NCI-H2171 (cell line): ENCODE results near the gene HMGB3.
"Not testable (repeated sequence)": the region's sequence is repeated elsewhere in the genome, so short reads cannot be mapped to it uniquely, and the experiment has no call there.

Source experiments
- DNase-seq: peaks from one replicate; lab custom pipeline; 2025; lab: John Stamatoyannopoulos, UW

HMGB3 gene

DNA sequence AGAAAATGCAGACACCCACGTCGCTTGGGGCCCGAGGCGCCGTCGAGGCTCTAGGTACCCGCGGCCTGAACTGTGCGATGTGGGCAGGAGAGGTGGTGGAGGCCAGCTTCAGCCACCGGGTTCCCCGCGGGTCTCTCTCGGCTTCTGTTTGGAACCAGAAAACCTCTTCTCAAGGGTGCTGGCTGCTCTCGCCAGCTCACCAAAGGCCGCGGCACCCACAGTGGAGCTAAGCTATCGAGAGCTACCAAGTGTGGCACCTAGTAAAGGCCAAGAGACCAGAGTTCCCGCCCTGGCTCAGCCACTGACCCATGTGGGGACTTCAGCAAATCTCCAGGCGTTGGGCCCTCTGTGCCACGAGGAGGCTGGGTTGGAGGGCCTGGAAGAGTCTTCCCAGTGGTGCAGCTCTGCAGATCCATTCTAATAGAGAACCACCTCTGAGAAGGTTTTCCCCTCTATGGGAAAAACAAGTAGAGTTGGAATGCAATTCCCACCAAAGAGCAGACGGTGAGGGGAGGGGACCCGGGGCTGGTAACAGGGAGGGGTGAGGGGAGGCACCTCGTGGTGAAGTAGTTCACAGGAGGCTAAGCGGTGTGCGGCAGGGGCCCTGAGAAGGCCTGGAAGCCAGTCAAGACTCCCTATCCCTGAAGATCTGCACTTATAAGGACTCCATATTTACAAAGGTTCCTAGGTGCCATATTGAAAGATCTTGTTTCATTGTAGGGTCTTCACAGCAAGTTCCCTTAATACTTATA, 5.5 kb upstream of the HMGB3 start:
- DNase-seq, result no peak

- no peak for DNase-seq
Measured at GRCh38 chrX:150980186-150980585, 2.9 kb upstream of the HMGB3 start.

GRCh38 chrX:150980711-150981110, 2.4 kb upstream of the HMGB3 start:
- DNase-seq, result no peak

DNA sequence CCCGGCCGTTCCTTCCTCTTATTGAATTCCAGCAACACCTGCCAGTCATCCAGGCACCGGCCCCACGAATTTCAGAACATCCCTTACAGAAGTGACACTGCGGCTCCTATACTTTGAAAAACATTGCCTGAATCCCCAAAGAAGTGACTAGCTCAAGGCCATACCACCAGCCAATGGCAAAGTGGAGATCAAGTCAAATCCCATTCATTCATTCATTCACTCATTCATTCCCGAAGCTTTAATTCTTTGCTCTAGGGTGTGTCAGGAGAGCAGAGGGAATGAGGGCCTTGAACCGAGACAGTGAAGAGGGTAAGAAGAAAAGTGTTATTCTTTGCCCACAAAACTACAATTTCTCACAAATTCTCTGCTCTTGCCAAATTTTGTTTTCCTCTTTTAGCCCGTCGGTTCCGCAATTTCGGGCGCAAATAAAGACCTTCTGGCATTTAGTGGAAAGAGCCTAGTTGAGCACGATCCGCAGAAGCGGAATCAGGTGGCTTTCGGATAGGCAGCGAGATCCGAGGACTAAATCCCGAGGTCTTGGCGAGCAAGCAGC, 824 bp upstream of the HMGB3 start:
- no peak for DNase-seq

- no peak for DNase-seq
Measured at GRCh38 chrX:150983521-150984168, 510 bp downstream of the HMGB3 start.

GRCh38 chrX:150984169-150984824, 1.2 kb downstream of the HMGB3 start:
- DNase-seq, result no peak

- DNase-seq, result not testable (repeated sequence)
Measured at GRCh38 chrX:150987687-150988086, 4.6 kb downstream of the HMGB3 start.

GRCh38 chrX:150989420-150989819, 6.3 kb downstream of the HMGB3 start:
- DNase-seq, result no peak

DNA sequence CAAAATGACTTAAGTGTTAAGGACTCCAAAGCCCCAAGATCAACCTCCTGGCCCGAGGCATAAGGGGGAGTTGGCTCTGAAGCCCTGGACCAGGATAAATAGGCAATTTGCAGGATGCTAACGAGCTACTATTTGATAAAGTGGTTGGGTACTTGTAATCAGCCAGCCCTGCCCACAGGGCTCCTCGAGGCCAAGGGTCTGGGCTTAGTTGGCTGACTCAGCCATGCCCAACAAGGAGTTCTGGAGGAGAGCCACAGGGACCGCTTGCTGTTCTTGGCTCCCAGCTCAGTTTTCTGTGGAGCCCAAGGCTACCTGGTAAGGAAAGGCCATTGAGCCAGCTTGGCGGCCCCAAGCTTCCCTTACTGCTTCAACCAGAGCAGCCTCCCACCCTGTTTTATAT, 7.8 kb downstream of the HMGB3 start:
- DNase-seq, result no peak

DNA sequence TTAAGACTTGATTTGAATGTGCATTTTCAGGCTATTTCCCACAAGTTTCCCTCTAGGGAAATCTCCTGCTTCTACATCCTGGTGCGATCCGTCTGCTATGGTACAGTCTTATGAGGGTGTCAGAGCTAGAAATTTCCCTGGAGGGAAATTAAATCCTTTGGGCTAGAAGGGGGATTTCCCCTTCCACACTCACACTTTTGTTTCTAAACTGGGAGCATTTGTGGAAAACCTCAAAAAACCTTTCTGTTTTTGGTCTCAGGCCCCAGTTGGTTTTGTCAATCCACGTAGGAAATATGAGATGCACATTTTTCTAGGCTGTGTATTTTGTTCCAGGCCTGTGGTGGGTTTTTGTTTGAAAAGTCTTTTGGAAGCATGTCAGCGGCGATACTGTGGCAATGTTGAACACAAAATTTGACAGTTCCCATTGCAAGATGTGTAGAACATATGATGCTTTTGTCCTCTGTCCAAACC, 17.8 kb downstream of the HMGB3 start:
- DNase-seq, result peak; percentile 2

GRCh38 chrX:151004085-151004484, 20.9 kb downstream of the HMGB3 start:
- no peak for DNase-seq

GRCh38 chrX:151006410-151007109, 23.4 kb downstream of the HMGB3 start:
- no peak for DNase-seq

GRCh38 chrX:151009582-151009981, 26.4 kb downstream of the HMGB3 start:
- no peak for DNase-seq

DNA sequence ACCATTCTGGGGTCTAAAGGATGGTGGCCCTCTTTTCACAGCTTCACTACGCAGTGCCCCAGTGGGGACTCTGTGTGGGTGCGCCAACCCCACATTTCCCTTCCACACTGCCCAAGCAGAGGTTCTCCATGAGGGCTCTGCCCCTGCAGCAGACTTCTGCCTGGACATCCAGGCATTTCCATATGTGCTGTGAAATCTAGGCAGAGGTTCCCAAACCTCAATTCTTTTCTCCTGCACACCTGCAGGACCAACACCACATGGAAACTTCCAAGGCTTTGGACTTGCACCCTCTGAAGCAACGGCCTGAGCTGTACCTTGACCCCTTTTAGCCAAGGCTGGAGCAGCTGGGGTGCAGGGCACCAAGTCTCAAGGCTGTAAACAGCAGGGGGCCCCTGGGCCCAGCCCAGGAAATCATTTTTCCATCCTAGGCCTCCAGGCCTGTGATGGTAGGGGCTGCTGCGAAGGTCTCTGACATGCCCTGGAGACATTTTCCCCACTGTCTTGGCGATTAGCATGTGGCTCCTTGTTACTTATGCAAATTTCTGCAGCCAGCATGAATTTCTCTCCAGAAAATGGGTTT, 30.1 kb downstream of the HMGB3 start:
- no peak for DNase-seq

GRCh38 chrX:151015684-151016083, 32.5 kb downstream of the HMGB3 start:
- DNase-seq, result no peak

- DNase-seq, result no peak
Measured at GRCh38 chrX:151019856-151020255, 36.7 kb downstream of the HMGB3 start.

DNA sequence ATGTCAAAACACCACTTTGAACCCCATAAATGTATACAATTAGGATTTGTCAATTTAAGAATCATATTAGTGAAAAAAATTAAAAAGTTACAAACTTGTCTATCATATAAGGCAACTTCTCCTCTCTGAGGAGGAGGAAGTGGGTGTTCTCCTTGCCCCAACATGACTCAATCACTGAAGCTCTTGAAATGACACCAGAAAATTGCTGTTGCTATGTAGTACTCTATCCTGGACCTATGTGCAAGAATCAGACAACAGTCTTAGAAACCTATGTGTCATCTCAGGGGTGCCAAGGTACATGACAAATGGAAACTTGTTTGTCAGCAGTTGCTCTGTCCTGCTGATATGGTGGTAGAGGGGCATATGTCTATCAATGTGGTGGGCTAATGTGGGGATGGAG, 47.7 kb downstream of the HMGB3 start:
- no peak for DNase-seq

- no peak for DNase-seq
Measured at GRCh38 chrX:151031391-151031975, 48.3 kb downstream of the HMGB3 start.

- DNase-seq, result no peak
Measured at GRCh38 chrX:151039351-151039750, 56.2 kb downstream of the HMGB3 start.
